AML-193 (cell line): ENCODE results near the gene KCTD19.

Experiments
- DNase-seq, 2 experiments: peaks; one replicate each; lab custom pipeline; 2025; lab: John Stamatoyannopoulos, UW

Gene KCTD19

DNA sequence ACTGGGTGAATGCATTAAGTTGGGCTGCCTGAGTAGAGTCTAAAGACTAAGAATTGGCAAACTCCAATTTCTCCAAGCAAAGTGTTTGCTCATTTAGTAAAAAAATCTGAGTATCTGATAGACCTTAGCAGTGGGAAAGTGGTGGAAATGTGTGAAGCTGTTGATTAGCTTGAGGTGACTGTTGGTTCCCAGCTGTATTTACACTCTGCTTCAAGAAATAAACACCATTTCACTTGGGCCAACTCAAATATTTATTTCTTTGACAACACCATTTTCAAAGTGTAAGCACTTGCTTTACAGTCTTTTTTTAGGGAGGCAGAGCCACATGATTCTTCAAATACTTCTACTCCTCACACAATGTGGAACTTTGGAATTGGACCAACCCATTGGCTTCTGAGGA is 8.7 kb downstream of the KCTD19 start:
- DNase-seq = no peak

DNA sequence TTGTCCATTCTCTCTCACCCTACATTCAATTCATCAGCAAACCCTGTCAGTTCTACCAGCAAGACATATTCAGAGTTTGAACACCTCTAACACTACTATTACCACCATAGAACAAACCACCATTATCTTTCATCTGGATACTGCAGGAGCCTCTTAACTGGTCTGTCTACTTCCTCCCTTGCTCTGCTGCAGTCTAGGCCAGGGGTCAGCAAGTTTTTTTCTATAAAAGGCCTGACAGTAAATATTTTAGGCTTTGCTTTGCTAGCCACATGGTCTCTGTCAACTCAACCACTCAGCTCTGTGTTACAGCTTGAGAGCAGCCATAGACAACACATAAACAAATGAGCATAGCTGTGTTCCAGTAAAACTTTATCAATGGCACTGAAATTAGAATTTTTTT is 13.8 kb downstream of the KCTD19 start:
- no peak for DNase-seq

DNA sequence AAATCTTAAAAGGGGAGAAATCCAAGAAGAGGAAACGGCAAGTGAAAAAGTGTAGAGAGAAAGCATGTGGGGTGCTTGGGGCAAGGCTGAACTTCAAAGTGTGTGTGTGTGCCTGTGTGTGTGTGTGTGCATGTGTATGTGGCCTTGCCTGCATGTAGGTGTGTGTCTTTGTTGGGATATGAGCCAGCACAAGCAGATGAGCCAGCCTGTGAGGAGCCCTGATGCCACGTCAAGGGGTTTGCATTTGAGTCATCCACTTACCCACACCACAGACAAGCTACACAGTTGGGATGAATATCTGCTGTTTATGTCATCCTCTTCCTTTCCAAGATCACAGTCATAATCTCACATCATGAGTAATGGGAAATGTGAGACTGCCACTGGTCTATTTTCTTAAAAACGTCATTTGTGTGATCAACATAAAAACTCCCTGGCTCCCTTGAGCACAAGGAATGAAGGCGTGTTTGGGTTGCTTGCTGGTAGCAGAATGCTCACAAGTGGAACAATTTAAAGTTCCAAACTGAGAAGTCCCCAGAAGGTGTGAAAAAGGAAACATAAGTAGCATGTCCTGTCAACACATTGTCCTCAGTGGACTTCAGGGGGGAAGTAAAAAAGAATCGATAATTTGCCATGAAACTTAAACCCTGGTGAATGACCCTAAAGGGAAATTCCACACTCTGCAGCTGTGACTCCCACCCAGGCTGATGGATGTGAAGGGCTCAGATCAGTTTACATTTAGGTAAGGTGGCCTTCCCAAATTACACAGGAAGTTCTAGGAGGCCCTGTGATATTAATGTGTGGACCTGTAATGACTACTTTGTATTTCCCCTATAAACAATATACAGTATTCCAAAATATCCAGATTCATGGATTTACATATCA is 14.7 kb downstream of the KCTD19 start:
- DNase-seq = no peak

GRCh38 chr16:67310561-67310960 is 16.0 kb downstream of the KCTD19 start:
- DNase-seq = no peak

- no peak for DNase-seq
Observed at GRCh38 chr16:67305216-67306071, 21.1 kb downstream of the KCTD19 start.

GRCh38 chr16:67304020-67304419 is 22.5 kb downstream of the KCTD19 start:
- no peak for DNase-seq

GRCh38 chr16:67302970-67303369 is 23.6 kb downstream of the KCTD19 start:
- DNase-seq = no peak

DNA sequence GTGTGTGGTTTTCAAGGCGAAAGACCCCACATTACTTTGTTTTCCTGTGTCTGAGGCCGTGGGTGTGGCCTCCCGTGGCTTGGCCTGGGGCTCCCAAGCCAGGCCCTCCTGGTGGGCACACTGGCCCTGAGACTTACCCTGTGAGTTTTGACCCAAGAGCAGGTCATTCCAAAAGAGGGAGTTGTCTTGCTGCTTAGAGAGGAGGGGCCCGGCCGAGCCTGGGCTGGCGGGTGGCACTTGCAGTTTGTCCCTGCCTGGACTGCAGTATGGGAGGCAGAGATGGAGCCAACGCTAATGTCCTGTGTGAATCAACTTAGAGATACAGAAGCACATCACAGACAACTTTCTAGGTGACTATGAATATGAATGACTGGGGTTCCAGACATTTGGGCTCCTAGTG is 24.5 kb downstream of the KCTD19 start:
- no peak for DNase-seq

DNA sequence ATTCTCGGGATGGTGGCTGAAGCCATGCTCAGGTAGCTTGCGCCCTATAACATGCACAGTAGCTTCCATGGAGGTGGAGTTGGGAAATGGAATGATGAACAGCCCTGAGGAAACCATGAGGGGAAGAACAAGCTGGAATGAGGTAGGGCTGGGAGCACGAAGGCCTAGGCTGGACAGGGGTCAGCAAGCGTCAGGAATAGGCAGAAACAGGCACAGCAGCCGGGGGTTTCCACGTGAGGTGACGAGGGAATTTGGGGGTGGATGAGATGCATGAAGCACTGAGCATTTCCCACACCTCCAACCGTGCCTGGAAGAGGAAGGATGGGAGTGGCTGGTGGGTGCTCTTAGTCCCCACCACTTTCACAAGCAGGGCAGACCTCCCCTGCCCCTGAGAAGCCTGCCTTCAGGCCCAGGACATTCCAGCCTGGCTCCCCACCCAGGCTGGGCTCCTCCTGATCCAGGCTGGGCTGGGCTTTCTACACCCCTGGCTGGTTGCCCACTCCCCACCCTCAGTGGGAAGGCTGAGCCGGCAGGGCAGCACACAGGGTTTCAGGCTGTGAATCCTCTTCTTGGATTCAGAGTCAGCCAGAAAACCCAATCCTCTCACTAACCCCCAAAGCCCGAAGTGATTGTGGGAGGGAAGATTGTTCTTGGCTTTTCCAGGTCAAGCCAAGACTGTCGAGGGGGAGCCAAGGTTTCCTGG is 25.3 kb downstream of the KCTD19 start:
- no peak for DNase-seq

- no peak for DNase-seq
Observed at GRCh38 chr16:67299269-67299668, 27.3 kb downstream of the KCTD19 start.

- no peak for DNase-seq
Observed at GRCh38 chr16:67298277-67298676, 28.3 kb downstream of the KCTD19 start.

- DNase-seq = no peak
Observed at GRCh38 chr16:67296420-67296819, 30.1 kb downstream of the KCTD19 start.

DNA sequence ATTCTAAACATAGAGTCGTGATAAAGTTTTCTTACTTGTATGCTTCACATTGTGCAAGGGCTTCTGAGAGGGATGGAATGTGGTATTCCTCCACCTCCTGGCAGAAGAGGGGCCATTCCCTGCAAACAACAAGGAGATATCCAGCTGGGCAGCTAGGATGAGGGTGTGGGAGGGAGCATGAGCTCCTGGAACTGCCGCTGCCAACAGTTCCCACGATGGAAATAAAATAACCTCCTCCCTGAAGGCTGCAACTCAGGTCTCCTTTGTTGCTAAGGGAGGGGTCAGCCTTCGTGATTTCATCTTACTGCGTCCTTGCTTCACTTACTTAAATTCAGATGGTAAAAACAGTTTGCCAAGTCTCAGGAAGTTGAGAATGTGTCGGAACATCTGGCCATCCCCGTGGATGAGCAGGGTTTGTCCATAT is 31.6 kb downstream of the KCTD19 start:
- no peak for DNase-seq

DNA sequence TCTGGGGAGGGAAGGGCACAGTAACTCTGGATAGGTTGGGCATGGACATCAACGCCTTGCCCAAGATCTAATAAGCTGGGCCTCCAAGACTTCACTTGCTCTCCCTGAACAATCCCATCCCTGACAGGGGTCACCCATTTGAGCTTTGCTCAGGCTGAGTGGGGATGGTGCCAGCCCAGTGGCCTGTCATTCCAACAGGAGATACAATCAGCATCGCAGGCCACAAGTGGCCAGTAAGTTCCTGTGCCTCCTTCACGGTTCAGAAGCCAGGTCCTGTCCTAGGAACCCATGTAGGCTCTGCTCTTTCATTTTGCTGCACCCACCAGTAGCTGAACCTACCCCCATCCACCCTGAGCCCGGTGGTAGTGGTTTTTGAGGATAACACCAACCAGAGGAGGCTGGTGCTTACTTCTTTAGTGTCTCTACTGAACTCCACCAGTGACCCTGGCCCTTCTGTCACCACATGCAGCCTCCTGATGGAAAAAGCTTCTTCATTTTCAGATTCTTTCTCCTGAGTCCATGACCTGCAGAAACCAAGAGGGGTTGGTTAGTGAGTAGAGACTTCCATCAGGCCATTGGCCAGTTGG is 32.3 kb downstream of the KCTD19 start:
- no peak for DNase-seq

DNA sequence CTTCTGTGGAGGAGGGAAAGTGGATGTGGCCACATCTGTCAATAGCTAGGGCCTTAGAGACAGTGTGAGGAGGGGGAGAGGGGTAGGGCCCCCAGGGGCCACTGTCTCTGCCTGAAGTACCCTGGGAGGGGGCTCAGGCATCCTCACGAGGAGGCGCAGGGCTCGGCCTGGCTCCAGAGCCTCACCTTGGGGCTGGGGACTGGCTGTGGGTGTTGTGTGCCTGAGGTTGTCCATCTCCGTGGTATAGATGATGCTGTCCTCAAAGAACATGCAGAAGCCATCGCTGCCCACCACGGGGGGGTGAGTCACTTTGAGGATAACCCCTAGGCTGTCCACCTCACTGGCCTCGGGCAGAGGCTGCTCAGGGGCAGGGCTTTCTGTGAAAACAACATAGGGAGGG is 35.1 kb downstream of the KCTD19 start:
- DNase-seq = no peak

DNA sequence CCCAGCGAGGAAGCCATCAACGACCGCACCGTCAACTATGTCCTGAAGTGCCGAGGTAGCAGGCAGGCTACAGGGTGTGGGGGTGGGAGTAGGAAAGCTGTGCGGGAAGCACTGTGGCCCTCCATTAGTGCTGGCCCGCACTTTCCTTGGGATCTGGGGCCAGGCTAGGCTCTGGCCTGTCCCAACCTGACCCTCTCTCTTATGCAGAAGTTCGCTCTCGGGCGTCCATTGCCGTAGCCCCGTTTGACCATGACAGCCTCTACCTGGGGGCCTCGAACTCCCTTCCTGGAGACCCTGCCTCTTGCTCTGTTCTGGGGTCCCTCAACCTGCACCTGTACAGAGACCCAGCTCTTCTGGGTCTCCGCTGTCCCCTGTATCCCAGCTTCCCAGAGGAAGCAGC is 38.6 kb downstream of the KCTD19 start:
- no peak for DNase-seq

DNA sequence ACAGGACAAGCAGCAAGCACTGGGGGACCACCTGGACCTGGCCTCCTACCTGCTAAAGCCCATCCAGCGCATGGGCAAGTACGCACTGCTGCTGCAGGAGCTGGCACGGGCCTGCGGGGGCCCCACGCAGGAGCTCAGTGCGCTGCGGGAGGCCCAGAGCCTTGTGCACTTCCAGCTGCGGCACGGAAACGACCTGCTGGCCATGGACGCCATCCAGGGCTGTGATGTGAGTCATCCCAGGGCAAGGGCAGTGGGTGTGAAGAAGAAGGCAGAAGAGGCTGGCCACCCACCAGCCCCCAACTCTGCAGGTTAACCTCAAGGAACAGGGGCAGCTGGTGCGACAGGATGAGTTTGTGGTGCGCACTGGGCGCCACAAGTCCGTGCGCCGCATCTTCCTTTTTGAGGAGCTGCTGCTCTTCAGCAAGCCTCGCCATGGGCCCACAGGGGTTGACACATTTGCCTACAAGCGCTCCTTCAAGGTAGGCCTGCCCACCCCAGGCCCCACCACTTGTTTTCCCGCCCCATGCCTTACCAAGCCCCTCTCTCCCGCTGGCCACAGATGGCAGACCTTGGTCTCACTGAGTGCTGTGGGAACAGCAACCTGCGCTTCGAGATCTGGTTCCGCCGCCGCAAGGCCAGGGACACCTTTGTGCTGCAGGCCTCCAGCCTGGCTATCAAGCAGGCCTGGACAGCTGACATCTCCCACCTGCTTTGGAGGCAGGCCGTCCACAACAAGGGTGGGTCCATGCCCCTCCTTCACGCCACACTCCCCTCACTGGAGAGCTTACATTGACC is 39.9 kb downstream of the KCTD19 start:
- DNase-seq = no peak

DNA sequence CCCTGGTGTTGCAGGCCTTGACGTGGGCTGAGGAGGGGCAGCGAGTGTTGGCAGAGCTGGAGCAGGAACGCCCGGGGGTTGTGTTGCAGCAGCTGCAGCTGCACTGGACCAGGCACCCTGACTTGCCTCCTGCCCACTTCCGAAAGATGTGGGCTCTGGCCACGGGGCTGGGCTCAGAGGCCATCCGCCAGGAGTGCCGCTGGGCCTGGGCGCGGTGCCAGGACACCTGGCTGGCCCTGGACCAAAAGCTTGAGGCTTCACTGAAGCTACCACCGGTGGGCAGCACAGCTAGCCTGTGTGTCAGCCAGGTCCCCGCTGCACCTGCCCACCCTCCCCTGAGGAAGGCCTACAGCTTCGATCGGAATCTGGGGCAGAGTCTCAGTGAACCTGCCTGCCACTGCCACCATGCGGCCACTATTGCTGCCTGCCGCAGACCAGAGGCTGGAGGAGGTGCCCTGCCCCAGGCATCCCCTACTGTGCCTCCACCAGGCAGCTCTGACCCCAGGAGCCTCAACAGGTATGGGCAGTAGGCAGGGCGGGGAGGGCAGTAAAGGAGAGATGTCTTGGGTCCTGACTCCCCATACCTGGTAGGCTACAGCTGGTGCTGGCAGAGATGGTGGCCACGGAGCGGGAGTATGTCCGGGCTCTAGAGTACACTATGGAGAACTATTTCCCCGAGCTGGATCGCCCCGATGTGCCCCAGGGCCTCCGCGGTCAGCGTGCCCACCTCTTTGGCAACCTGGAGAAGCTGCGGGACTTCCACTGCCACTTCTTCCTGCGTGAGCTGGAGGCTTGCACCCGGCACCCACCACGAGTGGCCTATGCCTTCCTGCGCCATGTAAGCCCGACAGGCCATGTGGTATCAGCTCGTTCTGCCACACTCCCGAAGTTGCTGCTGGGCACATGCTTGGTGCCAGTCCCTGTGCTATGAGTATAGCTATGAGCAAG is 41.6 kb downstream of the KCTD19 start:
- DNase-seq = no peak

DNA sequence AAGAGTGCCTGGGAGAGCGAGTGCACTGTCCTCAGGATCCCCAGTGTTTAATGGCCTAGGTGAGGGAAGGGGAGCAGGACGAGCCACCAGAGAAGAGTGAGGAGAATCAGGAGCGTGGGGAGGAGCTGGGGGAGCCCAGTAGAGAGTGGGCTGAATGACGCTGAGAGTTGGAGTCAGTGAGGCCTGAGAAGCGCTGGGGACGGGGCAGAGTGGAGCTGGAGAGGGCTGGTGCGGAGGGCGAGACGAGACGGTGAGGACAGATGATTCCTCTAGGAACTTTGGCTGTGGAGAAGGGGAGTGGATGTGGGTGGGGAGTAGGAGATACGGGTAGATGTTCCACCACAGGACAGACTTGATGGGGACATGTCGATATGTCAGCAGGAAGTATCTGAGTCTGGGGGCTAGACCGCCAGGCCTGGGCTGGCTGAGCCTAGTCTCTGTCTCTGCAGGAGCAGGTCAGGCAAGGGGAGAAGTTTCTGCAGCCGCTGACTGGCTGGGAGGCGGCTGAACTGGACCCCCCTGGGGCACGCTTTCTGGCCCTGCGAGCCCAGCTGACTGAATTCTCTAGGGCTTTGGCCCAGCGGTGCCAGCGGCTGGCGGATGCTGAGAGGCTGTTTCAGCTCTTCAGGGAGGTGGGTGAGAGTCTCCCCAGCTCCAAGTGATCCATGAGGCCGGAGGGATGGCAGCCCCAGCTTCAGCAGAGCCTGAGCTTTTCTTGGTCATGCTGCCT is 42.5 kb downstream of the KCTD19 start:
- no peak for DNase-seq
